ENCODE results near the gene FNBP1.

DNA sequence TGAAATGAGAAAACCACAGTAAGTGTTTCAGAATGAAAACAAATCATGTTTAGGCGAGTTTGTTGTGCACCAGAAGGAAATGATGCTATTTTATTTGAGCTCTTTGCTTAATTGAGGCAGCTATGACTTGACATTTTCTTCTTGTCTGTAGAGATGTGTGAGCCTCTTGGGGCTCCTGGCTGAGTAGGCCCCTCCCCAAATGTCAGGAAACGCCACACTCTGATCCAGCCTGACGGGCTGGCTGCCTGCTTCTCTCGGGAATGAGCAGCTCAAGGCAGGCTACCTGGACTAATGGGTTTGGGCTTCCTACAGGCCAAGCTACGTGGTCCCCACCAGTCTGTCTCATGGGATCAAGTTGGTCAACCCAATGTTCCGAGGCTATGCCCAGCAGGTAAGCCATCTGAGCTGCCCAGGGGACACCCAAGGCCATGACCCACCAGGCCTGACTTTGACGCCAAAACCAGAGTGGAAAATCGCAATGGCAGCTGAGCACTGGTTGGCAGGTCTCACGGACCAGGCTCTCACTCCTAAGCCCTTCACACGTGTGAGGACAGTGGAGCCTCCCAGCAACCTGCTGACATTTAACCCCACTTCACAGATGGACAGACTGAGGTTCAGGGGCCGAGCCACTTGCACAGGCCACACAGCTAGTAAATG lies 177.9 kb downstream of the FNBP1 start:
- TF ChIP-seq EP300 (IDR thresholded peaks at IDR 0.05; ENCODE audit: low read depth in 2 of 2, low read length in 2 of 2) (no peak), EP300 (CRISPR knock-in tag; IDR thresholded peaks at IDR 0.05; ENCODE audit: borderline replicate concordance) (no peak), NFKB2 (CRISPR knock-in tag; IDR thresholded peaks at IDR 0.05; ENCODE audit: borderline replicate concordance) (no peak), HCFC1 (IDR thresholded peaks at IDR 0.05; ENCODE audit: low read depth, low read length) (no peak), REST (IDR thresholded peaks at IDR 0.05; ENCODE audit: borderline replicate concordance in 1 of 2, low read depth in 1 of 2, low read length in 2 of 2) (no peak), ATF2 (CRISPR knock-in tag; IDR thresholded peaks at IDR 0.05) (no peak), SIN3A (IDR thresholded peaks at IDR 0.05; ENCODE audit: borderline replicate concordance, low read depth, low read length) (no peak), ZNF816 (CRISPR knock-in tag; IDR thresholded peaks at IDR 0.05; ENCODE audit: borderline replicate concordance) (no peak), NFYB (CRISPR knock-in tag; IDR thresholded peaks at IDR 0.05) (no peak), TOE1 (CRISPR knock-in tag; IDR thresholded peaks at IDR 0.05) (no peak), CHD2 (IDR thresholded peaks at IDR 0.05; ENCODE audit: low read depth, low read length) (no peak), ZNF547 (CRISPR knock-in tag; IDR thresholded peaks at IDR 0.05) (no peak), EZH2 (conservative IDR thresholded peaks at IDR 0.05; ENCODE audit: low read depth, low read length) (no peak)
- TF ChIP-seq, protein P1, sequence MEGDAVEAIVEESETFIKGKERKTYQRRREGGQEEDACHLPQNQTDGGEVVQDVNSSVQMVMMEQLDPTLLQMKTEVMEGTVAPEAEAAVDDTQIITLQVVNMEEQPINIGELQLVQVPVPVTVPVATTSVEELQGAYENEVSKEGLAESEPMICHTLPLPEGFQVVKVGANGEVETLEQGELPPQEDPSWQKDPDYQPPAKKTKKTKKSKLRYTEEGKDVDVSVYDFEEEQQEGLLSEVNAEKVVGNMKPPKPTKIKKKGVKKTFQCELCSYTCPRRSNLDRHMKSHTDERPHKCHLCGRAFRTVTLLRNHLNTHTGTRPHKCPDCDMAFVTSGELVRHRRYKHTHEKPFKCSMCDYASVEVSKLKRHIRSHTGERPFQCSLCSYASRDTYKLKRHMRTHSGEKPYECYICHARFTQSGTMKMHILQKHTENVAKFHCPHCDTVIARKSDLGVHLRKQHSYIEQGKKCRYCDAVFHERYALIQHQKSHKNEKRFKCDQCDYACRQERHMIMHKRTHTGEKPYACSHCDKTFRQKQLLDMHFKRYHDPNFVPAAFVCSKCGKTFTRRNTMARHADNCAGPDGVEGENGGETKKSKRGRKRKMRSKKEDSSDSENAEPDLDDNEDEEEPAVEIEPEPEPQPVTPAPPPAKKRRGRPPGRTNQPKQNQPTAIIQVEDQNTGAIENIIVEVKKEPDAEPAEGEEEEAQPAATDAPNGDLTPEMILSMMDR (CRISPR knock-in tag; IDR thresholded peaks at IDR 0.05): no peak
- TF ChIP-seq, protein P2, sequence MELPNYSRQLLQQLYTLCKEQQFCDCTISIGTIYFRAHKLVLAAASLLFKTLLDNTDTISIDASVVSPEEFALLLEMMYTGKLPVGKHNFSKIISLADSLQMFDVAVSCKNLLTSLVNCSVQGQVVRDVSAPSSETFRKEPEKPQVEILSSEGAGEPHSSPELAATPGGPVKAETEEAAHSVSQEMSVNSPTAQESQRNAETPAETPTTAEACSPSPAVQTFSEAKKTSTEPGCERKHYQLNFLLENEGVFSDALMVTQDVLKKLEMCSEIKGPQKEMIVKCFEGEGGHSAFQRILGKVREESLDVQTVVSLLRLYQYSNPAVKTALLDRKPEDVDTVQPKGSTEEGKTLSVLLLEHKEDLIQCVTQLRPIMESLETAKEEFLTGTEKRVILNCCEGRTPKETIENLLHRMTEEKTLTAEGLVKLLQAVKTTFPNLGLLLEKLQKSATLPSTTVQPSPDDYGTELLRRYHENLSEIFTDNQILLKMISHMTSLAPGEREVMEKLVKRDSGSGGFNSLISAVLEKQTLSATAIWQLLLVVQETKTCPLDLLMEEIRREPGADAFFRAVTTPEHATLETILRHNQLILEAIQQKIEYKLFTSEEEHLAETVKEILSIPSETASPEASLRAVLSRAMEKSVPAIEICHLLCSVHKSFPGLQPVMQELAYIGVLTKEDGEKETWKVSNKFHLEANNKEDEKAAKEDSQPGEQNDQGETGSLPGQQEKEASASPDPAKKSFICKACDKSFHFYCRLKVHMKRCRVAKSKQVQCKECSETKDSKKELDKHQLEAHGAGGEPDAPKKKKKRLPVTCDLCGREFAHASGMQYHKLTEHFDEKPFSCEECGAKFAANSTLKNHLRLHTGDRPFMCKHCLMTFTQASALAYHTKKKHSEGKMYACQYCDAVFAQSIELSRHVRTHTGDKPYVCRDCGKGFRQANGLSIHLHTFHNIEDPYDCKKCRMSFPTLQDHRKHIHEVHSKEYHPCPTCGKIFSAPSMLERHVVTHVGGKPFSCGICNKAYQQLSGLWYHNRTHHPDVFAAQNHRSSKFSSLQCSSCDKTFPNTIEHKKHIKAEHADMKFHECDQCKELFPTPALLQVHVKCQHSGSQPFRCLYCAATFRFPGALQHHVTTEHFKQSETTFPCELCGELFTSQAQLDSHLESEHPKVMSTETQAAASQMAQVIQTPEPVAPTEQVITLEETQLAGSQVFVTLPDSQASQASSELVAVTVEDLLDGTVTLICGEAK (IDR thresholded peaks at IDR 0.05): no peak
- TF ChIP-seq, protein P2 (CRISPR knock-in tag; IDR thresholded peaks at IDR 0.05): no peak
